Skeletal muscle tissue (tissue), 4 donors: ENCODE results near the gene TMEM255B. TPM values are rescaled to one million over a fixed set of nuclear protein-coding genes. Genes with fewer than 3 reads are reported as not detected.

Experiments used
- H3K27ac ChIP-seq: one replicate; pipeline ENCODE4 v1.7.0; 2013; ENCODE audit warnings: mild to moderate bottlenecking, low read depth, low read length, inconsistent platforms
- H3K27me3 ChIP-seq, 3 donors: one replicate each; pipeline ENCODE4 v1.7.0; 2013; ENCODE audit warnings: low read length in 3 of 3; ENCODE audit not compliant: control insufficient read depth in 3 of 3, insufficient read depth in 3 of 3
- H3K36me3 ChIP-seq, 3 donors: one replicate each; pipeline ENCODE4 v1.7.0; 2013; ENCODE audit warnings: low read length in 3 of 3; ENCODE audit not compliant: control insufficient read depth in 3 of 3, insufficient read depth in 3 of 3
- H3K4me1 ChIP-seq, 3 donors: one replicate each; pipeline ENCODE4 v1.7.0; 2013; ENCODE audit warnings: low read length in 3 of 3, mild to moderate bottlenecking in 3 of 3; ENCODE audit not compliant: control insufficient read depth in 3 of 3, insufficient read depth in 3 of 3
- H3K4me3 ChIP-seq, 3 donors: one replicate each; pipeline ENCODE4 v1.7.0; 2013; ENCODE audit warnings: low read length in 3 of 3
- H3K9ac ChIP-seq, 3 donors: one replicate each; pipeline ENCODE4 v1.7.0; 2013; ENCODE audit warnings: low read length in 3 of 3, mild to moderate bottlenecking in 3 of 3, moderate library complexity in 2 of 3, low read depth in 1 of 3
- H3K9me3 ChIP-seq, 3 donors: one replicate each; pipeline ENCODE4 v1.7.0; 2013; ENCODE audit warnings: low read length in 3 of 3; ENCODE audit not compliant: control insufficient read depth in 3 of 3
- total RNA-seq: library from RNA; depleted of rRNA; stranded (reverse); fragments of >200 nt; gene quantifications from one replicate; pipeline ENCODE4 v1.2.3, GENCODE V29; 2014
- donor health status: Osteomylitis.

The TMEM255B gene
- total RNA-seq, 1 donor from 2014 or later, result 2.6 TPM

- peaks cover 60 to 93% (median 62%) of the 10 kb centered on the region in 3 donors for H3K4me1 ChIP-seq
These were observed 98.6 kb downstream of the TMEM255B start for GRCh38 chr13:113857531-113858195.

GRCh38 chr13:113859311-113860050 lies 100.5 kb downstream of the TMEM255B start:
- Histone ChIP-seq H3K9ac (no peak overlapping the region), H3K4me1 (peaks cover 44 to 80% (median 46%) of the 10 kb centered on the region in 3 donors), H3K27ac (no peak overlapping the region)

More at GRCh38 chr13:113857531-113858195, 98.6 kb downstream of the TMEM255B start:
- H3K9ac ChIP-seq, result peak overlapping the region in 1 of 3 donors; percentile 58
- peaks cover 5 to 26% (median 13%) of the 10 kb centered on the region in 3 donors for H3K36me3 ChIP-seq
- H3K9me3 ChIP-seq, result no peaks in the 10 kb centered on the region
- no peak overlapping the region for H3K4me3 ChIP-seq
- no peaks in the 10 kb centered on the region for H3K27me3 ChIP-seq
- H3K27ac ChIP-seq, result no peak overlapping the region

GRCh38 chr13:113860051-113860664 lies 101.1 kb downstream of the TMEM255B start:
- peaks cover 5 to 26% (median 13%) of the 10 kb centered on the region in 3 donors for H3K36me3 ChIP-seq
- no peak overlapping the region for H3K27ac ChIP-seq
- H3K9me3 ChIP-seq, result no peaks in the 10 kb centered on the region
- no peak overlapping the region for H3K4me3 ChIP-seq
- H3K9ac ChIP-seq, result no peak overlapping the region
- H3K27me3 ChIP-seq, result no peaks in the 10 kb centered on the region
- peaks cover 41 to 78% (median 42%) of the 10 kb centered on the region in 3 donors for H3K4me1 ChIP-seq

More at GRCh38 chr13:113859311-113860050, 100.5 kb downstream of the TMEM255B start:
- Histone ChIP-seq H3K4me3 (no peak overlapping the region), H3K9me3 (no peaks in the 10 kb centered on the region), H3K27me3 (no peaks in the 10 kb centered on the region), H3K36me3 (peaks cover 5 to 26% (median 13%) of the 10 kb centered on the region in 3 donors)

GRCh38 chr13:113860665-113861432 lies 101.8 kb downstream of the TMEM255B start:
- no peaks in the 10 kb centered on the region for H3K9me3 ChIP-seq
- no peak overlapping the region for H3K27ac ChIP-seq
- H3K4me1 ChIP-seq, result peaks cover 34 to 71% (median 35%) of the 10 kb centered on the region in 3 donors
- H3K4me3 ChIP-seq, result peak overlapping the region in 1 of 3 donors; percentile 2
- peak overlapping the region in 1 of 3 donors; percentile 33 for H3K9ac ChIP-seq
- peaks cover 5 to 26% (median 13%) of the 10 kb centered on the region in 3 donors for H3K36me3 ChIP-seq
- no peaks in the 10 kb centered on the region for H3K27me3 ChIP-seq

- Histone ChIP-seq H3K27me3 (no peaks in the 10 kb centered on the region), H3K27ac (no peak overlapping the region), H3K36me3 (peaks cover 3 to 26% (median 13%) of the 10 kb centered on the region in 3 donors), H3K4me1 (peaks cover 27 to 65% (median 28%) of the 10 kb centered on the region in 3 donors), H3K4me3 (no peak overlapping the region), H3K9me3 (no peaks in the 10 kb centered on the region), H3K9ac (peak overlapping the region in 1 of 3 donors; percentile 33)
These were observed 102.5 kb downstream of the TMEM255B start for GRCh38 chr13:113861433-113862030.

- H3K9me3 ChIP-seq, result no peaks in the 10 kb centered on the region
- H3K4me1 ChIP-seq, result peaks cover 23 to 60% (median 23%) of the 10 kb centered on the region in 3 donors
- H3K27ac ChIP-seq, result peak overlapping the region; percentile 79
- H3K36me3 ChIP-seq, result peaks cover 3 to 26% (median 13%) of the 10 kb centered on the region in 3 donors
- H3K9ac ChIP-seq, result peak overlapping the region in 2 of 3 donors; percentile 79 to 87
- H3K27me3 ChIP-seq, result no peaks in the 10 kb centered on the region
- peak overlapping the region; percentile 55 to 85 (median 82) for H3K4me3 ChIP-seq
These were observed 103.3 kb downstream of the TMEM255B start for GRCh38 chr13:113862191-113862930.

- Histone ChIP-seq H3K36me3 (peaks cover 3 to 26% (median 13%) of the 10 kb centered on the region in 3 donors), H3K4me1 (peaks cover 20 to 53% (median 23%) of the 10 kb centered on the region in 3 donors), H3K9ac (peak overlapping the region; percentile 68 to 87 (median 79)), H3K9me3 (no peaks in the 10 kb centered on the region), H3K27me3 (no peaks in the 10 kb centered on the region), H3K4me3 (peak overlapping the region; percentile 55 to 85 (median 82)), H3K27ac (peak overlapping the region; percentile 79)
These were observed 104.0 kb downstream of the TMEM255B start for GRCh38 chr13:113862931-113863523.

- H3K27me3 ChIP-seq, result no peaks in the 10 kb centered on the region
- peak within 1 kb of the TSS; percentile 75 to 87 (median 79) for H3K9ac ChIP-seq
- peaks cover 3 to 19% (median 13%) of the 10 kb centered on the region in 3 donors for H3K36me3 ChIP-seq
- H3K9me3 ChIP-seq, result no peaks in the 10 kb centered on the region
- H3K4me1 ChIP-seq, result peaks cover 20 to 47% (median 23%) of the 10 kb centered on the region in 3 donors
- H3K27ac ChIP-seq, result peak within 1 kb of the TSS; percentile 79
- peak within 1 kb of the TSS; percentile 82 to 85 (median 84) for H3K4me3 ChIP-seq
These were observed 104.7 kb downstream of the TMEM255B start, which contains the start of gene GAS6 for GRCh38 chr13:113863524-113864272. Gene GAS6, minus strand, starts transcription at chr13:113864076. Its CDS starts 156 bp downstream, at chr13:113863920.
